Astrocyte of the cerebellum (primary cell): ENCODE measurements around the gene OPN1MW2.
"Not testable (repeated sequence)": the region's sequence is repeated elsewhere in the genome, so short reads cannot be mapped to it uniquely, and the experiment has no call there.

Experiments used
- DNase-seq: peaks from one replicate; pipeline ENCODE4 v3.0.0-alpha.2; 2011; ENCODE audit warnings: low read depth
- H3K4me3 ChIP-seq: 2 replicates; pipeline ENCODE4 v1.5.1; 2011; ENCODE audit warnings: mild to moderate bottlenecking, low read depth, low read length, moderate library complexity
- in situ Hi-C: cut with HindIII; loops from 2 replicates; pipeline ENCODE4 v1.10.0; 2017; ENCODE audit warnings: low sequenced_read_pairs

The OPN1MW2 gene

GRCh38 chrX:154219456-154219855 lies at the start of gene OPN1MW2:
Gene OPN1MW2 (plus strand): TSS chrX:154219756. CDS start chrX:154219816, 60 bp downstream.
- H3K4me3 ChIP-seq, in situ Hi-C loops, DNase-seq: not testable (repeated sequence)

GRCh38 chrX:154172535-154172943 lies 47.0 kb upstream of the OPN1MW2 start:
- DNase-seq, in situ Hi-C loops, H3K4me3 ChIP-seq: not testable (repeated sequence)

GRCh38 chrX:154174356-154174755 lies 45.2 kb upstream of the OPN1MW2 start:
- H3K4me3 ChIP-seq, in situ Hi-C loops, DNase-seq: not testable (repeated sequence)

- in situ Hi-C loops, H3K4me3 ChIP-seq: not testable (repeated sequence)
Observed at GRCh38 chrX:154182296-154182695, 37.3 kb upstream of the OPN1MW2 start, which contains the start of gene OPN1MW. Gene OPN1MW (plus strand): TSS chrX:154182596. CDS start chrX:154182678, 82 bp downstream.

GRCh38 chrX:154183794-154184193 lies 35.8 kb upstream of the OPN1MW2 start:
- DNase-seq, H3K4me3 ChIP-seq, in situ Hi-C loops: not testable (repeated sequence)

More at GRCh38 chrX:154182296-154182695, 37.3 kb upstream of the OPN1MW2 start, which contains the start of gene OPN1MW:
- DNase-seq: not testable (repeated sequence)

GRCh38 chrX:154192846-154193245 lies 26.7 kb upstream of the OPN1MW2 start:
- DNase-seq, in situ Hi-C loops, H3K4me3 ChIP-seq: not testable (repeated sequence)

- DNase-seq, in situ Hi-C loops, H3K4me3 ChIP-seq: not testable (repeated sequence)
Observed at GRCh38 chrX:154194316-154194715, 25.2 kb upstream of the OPN1MW2 start.

GRCh38 chrX:154196466-154196865 lies 23.1 kb upstream of the OPN1MW2 start:
- DNase-seq, H3K4me3 ChIP-seq, in situ Hi-C loops: not testable (repeated sequence)

GRCh38 chrX:154209670-154210418 lies 9.7 kb upstream of the OPN1MW2 start:
- H3K4me3 ChIP-seq, in situ Hi-C loops, DNase-seq: not testable (repeated sequence)

- in situ Hi-C loops, H3K4me3 ChIP-seq, DNase-seq: not testable (repeated sequence)
Observed at GRCh38 chrX:154211057-154211456, 8.5 kb upstream of the OPN1MW2 start.

GRCh38 chrX:154211499-154211898 lies 8.1 kb upstream of the OPN1MW2 start:
- in situ Hi-C loops, H3K4me3 ChIP-seq, DNase-seq: not testable (repeated sequence)

GRCh38 chrX:154225292-154225691 lies 5.7 kb downstream of the OPN1MW2 start:
- DNase-seq, H3K4me3 ChIP-seq, in situ Hi-C loops: not testable (repeated sequence)

- H3K4me3 ChIP-seq, DNase-seq, in situ Hi-C loops: not testable (repeated sequence)
Observed at GRCh38 chrX:154226706-154227105, 7.2 kb downstream of the OPN1MW2 start.

GRCh38 chrX:154231443-154231842 lies 11.9 kb downstream of the OPN1MW2 start:
- DNase-seq, in situ Hi-C loops, H3K4me3 ChIP-seq: not testable (repeated sequence)

- in situ Hi-C loops, H3K4me3 ChIP-seq, DNase-seq: not testable (repeated sequence)
Observed at GRCh38 chrX:154233620-154234019, 14.1 kb downstream of the OPN1MW2 start.

GRCh38 chrX:154238939-154239559 lies 19.5 kb downstream of the OPN1MW2 start:
- H3K4me3 ChIP-seq, DNase-seq, in situ Hi-C loops: not testable (repeated sequence)

- DNase-seq, H3K4me3 ChIP-seq, in situ Hi-C loops: not testable (repeated sequence)
Observed at GRCh38 chrX:154239982-154240503, 20.5 kb downstream of the OPN1MW2 start.
